A549 treated with GW870086 at 1 μM for 4 hours (cell line): ENCODE data around the gene TMEM225. TPM values are rescaled to one million over a fixed set of nuclear protein-coding genes. Genes with fewer than 3 reads are reported as not detected.

ENCODE experiments used
- total RNA-seq: library from RNA; stranded (reverse); fragments of 200-300 nt; extraction: Qiagen RNA extraction; gene quantifications from 5 replicates; pipeline ENCODE4 v1.2.3, GENCODE V29; 2022; ENCODE audit warnings: low read depth

The TMEM225 gene
- not detected in 5 replicates for total RNA-seq

GRCh38 chr11:123885570-123885969 lies at the start of gene TMEM225:
Gene TMEM225, minus strand, starts transcription at chr11:123885670. Its CDS starts 245 bp downstream, at chr11:123885425.

GRCh38 chr11:123901867-123902266 lies 16.4 kb upstream of the TMEM225 start, which contains the start of gene OR8D4:
Gene OR8D4, plus strand, starts transcription at chr11:123902167. Its CDS starts 4,265 bp downstream, at chr11:123906432.

Other genes with a start within 250 kb of the TMEM225 start
- 0.10 to 0.22 TPM (median 0.13 TPM) in 5 replicates for gene SCN3B, start 231.0 kb downstream of the TMEM225 start, total RNA-seq
- 8.3 to 11.0 TPM (median 10.6 TPM) in 5 replicates for gene ZNF202, start 144.0 kb downstream of the TMEM225 start, total RNA-seq
- not detected in 5 replicates for gene OR6X1, start 131.2 kb downstream of the TMEM225 start, total RNA-seq
- not detected in 5 replicates for gene OR6M1, start 79.3 kb downstream of the TMEM225 start, total RNA-seq
- gene OR8D4, start 16.5 kb upstream of the TMEM225 start, total RNA-seq, result not detected in 5 replicates
- not detected in 5 replicates for gene OR4D5, start 53.9 kb upstream of the TMEM225 start, total RNA-seq
- not detected in 5 replicates for gene OR6T1, start 58.2 kb upstream of the TMEM225 start, total RNA-seq
- not detected in 5 replicates for gene OR10S1, start 92.1 kb upstream of the TMEM225 start, total RNA-seq
- gene OR10G6, start 109.5 kb upstream of the TMEM225 start, total RNA-seq, result not detected in 5 replicates
- not detected in 5 replicates for gene OR10G4, start 127.3 kb upstream of the TMEM225 start, total RNA-seq
- gene OR10G9, start 137.3 kb upstream of the TMEM225 start, total RNA-seq, result not detected in 5 replicates
- gene OR10G8, start 141.1 kb upstream of the TMEM225 start, total RNA-seq, result not detected in 5 replicates
- gene OR10G7, start 155.7 kb upstream of the TMEM225 start, total RNA-seq, result not detected in 5 replicates
- 0.21 to 0.34 TPM (median 0.27 TPM) in 5 replicates for gene VWA5A, start 229.8 kb upstream of the TMEM225 start, total RNA-seq